NT2/D1 (cell line): ENCODE data around the gene PPIL6.

Experiments
- SUZ12 ChIP-seq: IDR thresholded peaks from 2 replicates; pipeline ENCODE4 v1.6.1; 2011; ENCODE audit not compliant: insufficient read length, insufficient read depth; ENCODE audit errors: extremely low read depth
- YY1 ChIP-seq: IDR thresholded peaks from 2 replicates; pipeline ENCODE4 v1.6.1; 2011; ENCODE audit not compliant: insufficient read length, insufficient read depth

GRCh38 chr6:109474995-109475394 is 34.6 kb upstream of the PPIL6 start:
- TF ChIP-seq YY1 (no peak), SUZ12 (no peak)
